Mesodermal cell (in vitro differentiated cells): Measurements from ENCODE around the gene SLC6A7.
"Not testable (repeated sequence)": the region's sequence is repeated elsewhere in the genome, so short reads cannot be mapped to it uniquely, and the experiment has no call there.

Experiments
- H3K27ac ChIP-seq: 2 replicates; pipeline ENCODE4 v1.7.0; 2013; ENCODE audit warnings: mild to moderate bottlenecking, low read depth, low read length, moderate library complexity; ENCODE audit not compliant: severe bottlenecking
- H3K36me3 ChIP-seq: 2 replicates; pipeline ENCODE4 v1.7.1; 2013; ENCODE audit warnings: mild to moderate bottlenecking, low read length, moderate library complexity; ENCODE audit not compliant: control insufficient read depth, insufficient read depth
- H3K4me1 ChIP-seq: one replicate; pipeline ENCODE4 v1.7.1; 2013; ENCODE audit warnings: mild to moderate bottlenecking, low read length; ENCODE audit not compliant: insufficient read depth, control insufficient read depth, poor library complexity, severe bottlenecking
- H3K4me3 ChIP-seq: 2 replicates; pipeline ENCODE4 v1.7.0; 2013; ENCODE audit warnings: low read length, control low read depth, mild to moderate bottlenecking; ENCODE audit not compliant: insufficient read depth, poor library complexity, severe bottlenecking; ENCODE audit errors: extremely low read depth
- H3K9me3 ChIP-seq: 2 replicates; pipeline ENCODE4 v1.7.1; 2013; ENCODE audit warnings: mild to moderate bottlenecking, low read length, moderate library complexity; ENCODE audit not compliant: control insufficient read depth
- WGBS, 2 experiments: methylation state at CpG; one replicate each; pipeline ENCODE4 v1.1.5; 2013; ENCODE audit warnings: missing lambda C conversion rate in 2 of 2; ENCODE audit not compliant: insufficient coverage in 2 of 2; 5-methylcytosine and 5-hydroxymethylcytosine counted together

SLC6A7 gene

GRCh38 chr5:150233706-150234105 lies 43.8 kb downstream of the SLC6A7 start:
- WGBS, 2 experiments = 87 to 100% methylated on average over 3 to 5 of the region's 5 CpGs

GRCh38 chr5:150234576-150235499 lies 45.0 kb downstream of the SLC6A7 start:
- Histone ChIP-seq H3K36me3 (no peaks in the 10 kb centered on the region), H3K4me3 (no peak overlapping the region), H3K9me3 (no peaks in the 10 kb centered on the region), H3K4me1 (peaks cover 4% of the 10 kb centered on the region), H3K27ac (no peak overlapping the region)
- 93 to 96% methylated on average over 3 to 4 of the region's 5 CpGs for WGBS, 2 experiments

More at GRCh38 chr5:150233706-150234105, 43.8 kb downstream of the SLC6A7 start:
- H3K36me3 ChIP-seq, H3K4me1 ChIP-seq, H3K9me3 ChIP-seq, H3K27ac ChIP-seq, H3K4me3 ChIP-seq: not testable (repeated sequence)

- H3K36me3 ChIP-seq = no peaks in the 10 kb centered on the region
- peaks cover 4% of the 10 kb centered on the region for H3K4me1 ChIP-seq
- H3K27ac ChIP-seq = no peak overlapping the region
- H3K4me3 ChIP-seq = no peak overlapping the region
- no peaks in the 10 kb centered on the region for H3K9me3 ChIP-seq
- 80 to 93% methylated on average over 2 to 4 of the region's 5 CpGs for WGBS, 2 experiments
These were observed 45.6 kb downstream of the SLC6A7 start for GRCh38 chr5:150235500-150235854.

GRCh38 chr5:150236313-150236712 lies 46.5 kb downstream of the SLC6A7 start:
- Histone ChIP-seq H3K27ac (no peak overlapping the region), H3K4me3 (no peak overlapping the region), H3K36me3 (no peaks in the 10 kb centered on the region), H3K4me1 (peaks cover 4% of the 10 kb centered on the region), H3K9me3 (no peaks in the 10 kb centered on the region)
- WGBS, 2 experiments = 100% methylated on average over 1 of the region's 2 CpGs; no CpG with 5 or more reads in 1 of the 2 experiments

- 91 to 93% methylated on average over 13 of the region's 15 CpGs for WGBS, 2 experiments
- Histone ChIP-seq H3K9me3 (no peaks in the 10 kb centered on the region), H3K4me3 (no peak overlapping the region), H3K36me3 (no peaks in the 10 kb centered on the region), H3K27ac (no peak overlapping the region), H3K4me1 (peaks cover 4% of the 10 kb centered on the region)
These were observed 47.3 kb downstream of the SLC6A7 start for GRCh38 chr5:150236981-150237754.

GRCh38 chr5:150238646-150239045 lies 48.8 kb downstream of the SLC6A7 start:
- WGBS, 2 experiments = 97 to 98% methylated on average over 8 to 10 of the region's 10 CpGs
- Histone ChIP-seq H3K27ac (no peak overlapping the region), H3K36me3 (no peaks in the 10 kb centered on the region), H3K4me1 (peaks cover 4% of the 10 kb centered on the region), H3K4me3 (no peak overlapping the region), H3K9me3 (no peaks in the 10 kb centered on the region)

- WGBS, 2 experiments = 93 to 97% methylated on average over 18 to 20 of the region's 21 CpGs
- H3K4me1 ChIP-seq = peaks cover 4% of the 10 kb centered on the region
- H3K27ac ChIP-seq = no peak overlapping the region
- no peaks in the 10 kb centered on the region for H3K9me3 ChIP-seq
- no peak overlapping the region for H3K4me3 ChIP-seq
- H3K36me3 ChIP-seq = no peaks in the 10 kb centered on the region
These were observed 49.4 kb downstream of the SLC6A7 start for GRCh38 chr5:150239099-150239793.

- Histone ChIP-seq H3K4me1 (no peaks in the 10 kb centered on the region), H3K27ac (no peak overlapping the region), H3K9me3 (no peaks in the 10 kb centered on the region), H3K4me3 (no peak overlapping the region), H3K36me3 (no peaks in the 10 kb centered on the region)
- WGBS, 2 experiments = 92 to 93% methylated on average over 6 to 7 of the region's 7 CpGs
These were observed 49.9 kb downstream of the SLC6A7 start for GRCh38 chr5:150239794-150240122.

- H3K27ac ChIP-seq = no peak overlapping the region
- H3K9me3 ChIP-seq = no peaks in the 10 kb centered on the region
- H3K4me3 ChIP-seq = no peak overlapping the region
- H3K4me1 ChIP-seq = peaks cover 5% of the 10 kb centered on the region
- WGBS, 2 experiments = 72 to 77% methylated on average over 8 to 14 of the region's 14 CpGs
- no peaks in the 10 kb centered on the region for H3K36me3 ChIP-seq
These were observed 51.7 kb downstream of the SLC6A7 start for GRCh38 chr5:150241298-150242160.
